K562 (cell line): Measurements from ENCODE around the gene LEO1. TPM values are rescaled to one million over a fixed set of nuclear protein-coding genes. Genes with fewer than 3 reads are reported as not detected.

ENCODE experiments used
- ARNT ChIP-seq, 2 experiments: fragments of 450-650 bp; IDR thresholded peaks; 2 replicates each; pipeline ENCODE4 v1.6.1; 2016; ENCODE audit warnings: mild to moderate bottlenecking in 1 of 2
- RNF2 ChIP-seq: sonication (generic); IDR thresholded peaks from 2 replicates; pipeline ENCODE4 v1.6.1; 2016
- ZNF561 ChIP-seq: fragments of 450-650 bp; formaldehyde crosslinking; conservative IDR thresholded peaks from 2 replicates; pipeline ENCODE4 v1.4.0; 2020; ENCODE audit warnings: mild to moderate bottlenecking, moderate library complexity
- polyA plus RNA-seq, 8 experiments: library from polyadenylated mRNA; depleted of rRNA in 4 of 8; stranded (reverse) in 5 of 8; unstranded in 3 of 8; fragments of >200 nt; fragmentation: Nextera tagmentation in 2 of 8; fragmentation: Illumina TruSeq in 1 of 8; extraction: Ambion mirVana in 2 of 8; extraction: Trizol in 1 of 8; gene quantifications; 2 replicates each; pipeline versions ENCODE4 v1.2.1 to v1.2.3, GENCODE V29; 2011 to 2014; ENCODE audit warnings: inconsistent platforms in 1 of 8, missing spikeins in 1 of 8
- total RNA-seq, 7 experiments: library from RNA; depleted of rRNA in 6 of 7; stranded (reverse); fragments of >200 nt in 6 of 7; fragmentation: Illumina TruSeq in 2 of 7; extraction: Trizol in 2 of 7; gene quantifications; 2 replicates each; pipeline versions ENCODE4 v1.2.1 to v1.2.3, GENCODE V29; 2011 to 2021; ENCODE audit warnings: low replicate concordance in 1 of 7
- TF ChIP-seq, protein P1 (sequence below), 2 experiments: fragments of 450-650 bp in 1 of 2; sonication (generic) in 1 of 2; formaldehyde crosslinking in 1 of 2; IDR thresholded peaks; 2 replicates each; pipeline versions ENCODE4 v1.7.1 to v1.9.0; 2016 to 2022; ENCODE audit warnings: inconsistent platforms in 1 of 2, mild to moderate bottlenecking in 1 of 2, missing genetic modification reagents in 1 of 2
- TF ChIP-seq, protein P2 (sequence below): fragments of 450-650 bp; IDR thresholded peaks from 2 replicates; pipeline ENCODE4 v1.6.1; 2016; ENCODE audit warnings: low read depth
- TF ChIP-seq, protein P3 (sequence below): fragments of 150-350 bp; conservative IDR thresholded peaks from 2 replicates; pipeline ENCODE4 v1.6.1; 2014; ENCODE audit warnings: low read length

LEO1 gene
- total and polyA plus RNA-seq, 9 of the 15 experiments (the other 6 are each of a cell fraction or from before 2014, with no cell fraction given) = 8.4 to 48.3 (median 37.9) TPM

DNA sequence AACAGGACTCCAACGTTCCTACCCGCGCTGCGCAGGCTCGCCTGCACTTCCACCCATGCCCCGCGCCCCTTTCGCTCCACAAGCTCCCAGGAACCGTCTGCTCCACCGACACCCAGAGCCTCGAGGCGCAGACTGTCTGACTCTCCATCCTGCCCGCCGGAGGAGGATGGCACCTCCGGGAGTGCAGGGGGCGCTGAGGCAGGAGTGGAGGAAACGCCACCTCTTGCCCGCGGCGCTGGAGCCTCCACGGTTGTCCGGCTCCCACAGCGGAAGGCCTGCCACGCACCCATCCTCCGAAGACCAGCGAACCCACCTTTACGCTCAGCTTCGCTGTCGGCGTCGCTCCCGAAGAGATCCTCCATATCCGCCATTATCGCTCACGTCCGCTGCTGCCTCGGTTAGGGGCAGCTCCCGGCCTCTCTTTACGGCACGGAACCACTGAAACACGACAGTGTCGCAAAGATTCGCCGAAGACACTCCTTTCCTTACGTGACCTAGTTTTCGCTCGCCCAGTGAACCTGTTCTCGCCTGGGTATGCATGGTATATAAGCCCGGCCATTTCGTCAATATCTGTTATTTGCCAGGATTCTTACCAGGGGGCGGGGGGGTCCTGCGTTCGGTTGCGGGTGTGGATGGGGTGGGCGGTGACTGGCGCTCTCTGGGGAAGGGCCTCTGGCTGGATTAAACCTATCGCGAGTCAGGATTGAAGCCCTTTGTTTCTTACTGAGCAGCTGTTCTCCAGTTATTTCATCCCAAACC is at the start of gene LEO1 (continued):
- TF ChIP-seq, protein P1, sequence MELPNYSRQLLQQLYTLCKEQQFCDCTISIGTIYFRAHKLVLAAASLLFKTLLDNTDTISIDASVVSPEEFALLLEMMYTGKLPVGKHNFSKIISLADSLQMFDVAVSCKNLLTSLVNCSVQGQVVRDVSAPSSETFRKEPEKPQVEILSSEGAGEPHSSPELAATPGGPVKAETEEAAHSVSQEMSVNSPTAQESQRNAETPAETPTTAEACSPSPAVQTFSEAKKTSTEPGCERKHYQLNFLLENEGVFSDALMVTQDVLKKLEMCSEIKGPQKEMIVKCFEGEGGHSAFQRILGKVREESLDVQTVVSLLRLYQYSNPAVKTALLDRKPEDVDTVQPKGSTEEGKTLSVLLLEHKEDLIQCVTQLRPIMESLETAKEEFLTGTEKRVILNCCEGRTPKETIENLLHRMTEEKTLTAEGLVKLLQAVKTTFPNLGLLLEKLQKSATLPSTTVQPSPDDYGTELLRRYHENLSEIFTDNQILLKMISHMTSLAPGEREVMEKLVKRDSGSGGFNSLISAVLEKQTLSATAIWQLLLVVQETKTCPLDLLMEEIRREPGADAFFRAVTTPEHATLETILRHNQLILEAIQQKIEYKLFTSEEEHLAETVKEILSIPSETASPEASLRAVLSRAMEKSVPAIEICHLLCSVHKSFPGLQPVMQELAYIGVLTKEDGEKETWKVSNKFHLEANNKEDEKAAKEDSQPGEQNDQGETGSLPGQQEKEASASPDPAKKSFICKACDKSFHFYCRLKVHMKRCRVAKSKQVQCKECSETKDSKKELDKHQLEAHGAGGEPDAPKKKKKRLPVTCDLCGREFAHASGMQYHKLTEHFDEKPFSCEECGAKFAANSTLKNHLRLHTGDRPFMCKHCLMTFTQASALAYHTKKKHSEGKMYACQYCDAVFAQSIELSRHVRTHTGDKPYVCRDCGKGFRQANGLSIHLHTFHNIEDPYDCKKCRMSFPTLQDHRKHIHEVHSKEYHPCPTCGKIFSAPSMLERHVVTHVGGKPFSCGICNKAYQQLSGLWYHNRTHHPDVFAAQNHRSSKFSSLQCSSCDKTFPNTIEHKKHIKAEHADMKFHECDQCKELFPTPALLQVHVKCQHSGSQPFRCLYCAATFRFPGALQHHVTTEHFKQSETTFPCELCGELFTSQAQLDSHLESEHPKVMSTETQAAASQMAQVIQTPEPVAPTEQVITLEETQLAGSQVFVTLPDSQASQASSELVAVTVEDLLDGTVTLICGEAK (IDR thresholded peaks at IDR 0.05) = peak; percentile 72; the same call in 1 of the 2 replicates
- TF ChIP-seq, protein P1 (CRISPR knock-in tag; IDR thresholded peaks at IDR 0.05) = no peak
- TF ChIP-seq, protein P2, sequence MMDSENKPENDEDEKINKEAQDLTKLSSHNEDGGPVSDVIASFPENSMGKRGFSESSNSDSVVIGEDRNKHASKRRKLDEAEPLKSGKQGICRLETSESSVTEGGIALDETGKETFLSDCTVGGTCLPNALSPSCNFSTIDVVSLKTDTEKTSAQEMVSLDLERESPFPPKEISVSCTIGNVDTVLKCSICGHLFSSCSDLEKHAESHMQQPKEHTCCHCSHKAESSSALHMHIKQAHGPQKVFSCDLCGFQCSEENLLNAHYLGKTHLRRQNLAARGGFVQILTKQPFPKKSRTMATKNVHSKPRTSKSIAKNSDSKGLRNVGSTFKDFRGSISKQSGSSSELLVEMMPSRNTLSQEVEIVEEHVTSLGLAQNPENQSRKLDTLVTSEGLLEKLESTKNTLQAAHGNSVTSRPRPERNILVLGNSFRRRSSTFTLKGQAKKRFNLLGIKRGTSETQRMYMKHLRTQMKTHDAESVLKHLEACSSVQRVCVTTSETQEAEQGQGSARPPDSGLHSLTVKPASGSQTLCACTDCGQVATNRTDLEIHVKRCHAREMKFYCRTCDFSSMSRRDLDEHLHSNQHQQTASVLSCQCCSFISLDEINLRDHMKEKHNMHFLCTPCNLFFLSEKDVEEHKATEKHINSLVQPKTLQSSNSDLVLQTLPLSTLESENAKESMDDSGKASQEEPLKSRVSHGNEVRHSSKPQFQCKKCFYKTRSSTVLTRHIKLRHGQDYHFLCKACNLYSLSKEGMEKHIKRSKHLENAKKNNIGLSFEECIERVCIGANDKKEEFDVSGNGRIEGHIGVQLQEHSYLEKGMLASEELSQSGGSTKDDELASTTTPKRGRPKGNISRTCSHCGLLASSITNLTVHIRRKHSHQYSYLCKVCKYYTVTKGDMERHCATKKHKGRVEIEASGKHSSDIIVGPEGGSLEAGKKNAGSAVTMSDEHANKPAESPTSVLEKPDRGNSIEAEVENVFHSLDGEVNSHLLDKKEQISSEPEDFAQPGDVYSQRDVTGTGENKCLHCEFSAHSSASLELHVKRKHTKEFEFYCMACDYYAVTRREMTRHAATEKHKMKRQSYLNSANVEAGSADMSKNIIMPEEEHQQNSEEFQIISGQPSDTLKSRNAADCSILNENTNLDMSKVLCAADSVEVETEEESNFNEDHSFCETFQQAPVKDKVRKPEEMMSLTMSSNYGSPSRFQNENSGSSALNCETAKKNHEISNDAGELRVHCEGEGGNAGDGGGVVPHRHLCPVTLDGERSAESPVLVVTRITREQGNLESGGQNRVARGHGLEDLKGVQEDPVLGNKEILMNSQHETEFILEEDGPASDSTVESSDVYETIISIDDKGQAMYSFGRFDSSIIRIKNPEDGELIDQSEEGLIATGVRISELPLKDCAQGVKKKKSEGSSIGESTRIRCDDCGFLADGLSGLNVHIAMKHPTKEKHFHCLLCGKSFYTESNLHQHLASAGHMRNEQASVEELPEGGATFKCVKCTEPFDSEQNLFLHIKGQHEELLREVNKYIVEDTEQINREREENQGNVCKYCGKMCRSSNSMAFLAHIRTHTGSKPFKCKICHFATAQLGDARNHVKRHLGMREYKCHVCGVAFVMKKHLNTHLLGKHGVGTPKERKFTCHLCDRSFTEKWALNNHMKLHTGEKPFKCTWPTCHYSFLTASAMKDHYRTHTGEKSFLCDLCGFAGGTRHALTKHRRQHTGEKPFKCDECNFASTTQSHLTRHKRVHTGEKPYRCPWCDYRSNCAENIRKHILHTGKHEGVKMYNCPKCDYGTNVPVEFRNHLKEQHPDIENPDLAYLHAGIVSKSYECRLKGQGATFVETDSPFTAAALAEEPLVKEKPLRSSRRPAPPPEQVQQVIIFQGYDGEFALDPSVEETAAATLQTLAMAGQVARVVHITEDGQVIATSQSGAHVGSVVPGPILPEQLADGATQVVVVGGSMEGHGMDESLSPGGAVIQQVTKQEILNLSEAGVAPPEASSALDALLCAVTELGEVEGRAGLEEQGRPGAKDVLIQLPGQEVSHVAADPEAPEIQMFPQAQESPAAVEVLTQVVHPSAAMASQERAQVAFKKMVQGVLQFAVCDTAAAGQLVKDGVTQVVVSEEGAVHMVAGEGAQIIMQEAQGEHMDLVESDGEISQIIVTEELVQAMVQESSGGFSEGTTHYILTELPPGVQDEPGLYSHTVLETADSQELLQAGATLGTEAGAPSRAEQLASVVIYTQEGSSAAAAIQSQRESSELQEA = no peak
- TF ChIP-seq, protein P3, sequence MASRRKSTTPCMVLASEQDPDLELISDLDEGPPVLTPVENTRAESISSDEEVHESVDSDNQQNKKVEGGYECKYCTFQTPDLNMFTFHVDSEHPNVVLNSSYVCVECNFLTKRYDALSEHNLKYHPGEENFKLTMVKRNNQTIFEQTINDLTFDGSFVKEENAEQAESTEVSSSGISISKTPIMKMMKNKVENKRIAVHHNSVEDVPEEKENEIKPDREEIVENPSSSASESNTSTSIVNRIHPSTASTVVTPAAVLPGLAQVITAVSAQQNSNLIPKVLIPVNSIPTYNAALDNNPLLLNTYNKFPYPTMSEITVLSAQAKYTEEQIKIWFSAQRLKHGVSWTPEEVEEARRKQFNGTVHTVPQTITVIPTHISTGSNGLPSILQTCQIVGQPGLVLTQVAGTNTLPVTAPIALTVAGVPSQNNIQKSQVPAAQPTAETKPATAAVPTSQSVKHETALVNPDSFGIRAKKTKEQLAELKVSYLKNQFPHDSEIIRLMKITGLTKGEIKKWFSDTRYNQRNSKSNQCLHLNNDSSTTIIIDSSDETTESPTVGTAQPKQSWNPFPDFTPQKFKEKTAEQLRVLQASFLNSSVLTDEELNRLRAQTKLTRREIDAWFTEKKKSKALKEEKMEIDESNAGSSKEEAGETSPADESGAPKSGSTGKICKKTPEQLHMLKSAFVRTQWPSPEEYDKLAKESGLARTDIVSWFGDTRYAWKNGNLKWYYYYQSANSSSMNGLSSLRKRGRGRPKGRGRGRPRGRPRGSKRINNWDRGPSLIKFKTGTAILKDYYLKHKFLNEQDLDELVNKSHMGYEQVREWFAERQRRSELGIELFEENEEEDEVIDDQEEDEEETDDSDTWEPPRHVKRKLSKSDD = peak; percentile 64; the same call in 1 of the 2 replicates
- no peak; the same call in 1 of the 2 replicates for TF ChIP-seq RNF2
- TF ChIP-seq ZNF561 (CRISPR knock-in tag) = no peak
- TF ChIP-seq ARNT (IDR thresholded peaks at IDR 0.05) = no peak
